ENCODE data around the gene PRLHR.
"Not testable (repeated sequence)": the region's sequence is repeated elsewhere in the genome, so short reads cannot be mapped to it uniquely, and the experiment has no call there.

PRLHR gene

GRCh38 chr10:118628397-118628796 lies 32.9 kb upstream of the PRLHR start:
- no peak overlapping the region for H3K4me3 ChIP-seq (replicated peaks in 1 of 2; ENCODE audit: low read depth in 2 of 2, low read length in 2 of 2)
- DNase-seq (ENCODE audit: low read depth in 2 of 2): no peak
- no peak for TF ChIP-seq CTCF (IDR thresholded peaks at IDR 0.05; ENCODE audit: low read depth, low read length)

- DNase-seq (ENCODE audit: low read depth in 2 of 2): no peak
- TF ChIP-seq CTCF (IDR thresholded peaks at IDR 0.05; ENCODE audit: low read depth, low read length): peak; percentile 22
- no peak overlapping the region for H3K4me3 ChIP-seq (replicated peaks in 1 of 2; ENCODE audit: low read depth in 2 of 2, low read length in 2 of 2)
Measured at GRCh38 chr10:118626953-118627352, 31.5 kb upstream of the PRLHR start.

- no peak for TF ChIP-seq CTCF (IDR thresholded peaks at IDR 0.05; ENCODE audit: low read depth, low read length)
- no peak overlapping the region for H3K4me3 ChIP-seq (replicated peaks in 1 of 2; ENCODE audit: low read depth in 2 of 2, low read length in 2 of 2)
- DNase-seq (ENCODE audit: low read depth in 2 of 2): no peak
Measured at GRCh38 chr10:118625504-118625903, 30.1 kb upstream of the PRLHR start.

- no peak overlapping the region for H3K4me3 ChIP-seq (replicated peaks in 1 of 2; ENCODE audit: low read depth in 2 of 2, low read length in 2 of 2)
- DNase-seq (ENCODE audit: low read depth in 2 of 2): no peak
- no peak for TF ChIP-seq CTCF (IDR thresholded peaks at IDR 0.05; ENCODE audit: low read depth, low read length)
Measured at GRCh38 chr10:118624747-118625146, 29.3 kb upstream of the PRLHR start.

- DNase-seq (ENCODE audit: low read depth in 2 of 2): no peak
- no peak overlapping the region for H3K4me3 ChIP-seq (replicated peaks in 1 of 2; ENCODE audit: low read depth in 2 of 2, low read length in 2 of 2)
- no peak for TF ChIP-seq CTCF (IDR thresholded peaks at IDR 0.05; ENCODE audit: low read depth, low read length)
Measured at GRCh38 chr10:118621304-118621942, 26.0 kb upstream of the PRLHR start.

GRCh38 chr10:118613863-118614262 lies 18.4 kb upstream of the PRLHR start:
- not testable (repeated sequence) for DNase-seq (ENCODE audit: low read depth in 2 of 2); H3K4me3 ChIP-seq (replicated peaks in 1 of 2; ENCODE audit: low read depth in 2 of 2, low read length in 2 of 2)

- no peak for DNase-seq (ENCODE audit: low read depth in 2 of 2)
- H3K4me3 ChIP-seq (replicated peaks in 1 of 2; ENCODE audit: low read depth in 2 of 2, low read length in 2 of 2): no peak overlapping the region
- TF ChIP-seq CTCF (IDR thresholded peaks at IDR 0.05; ENCODE audit: low read depth, low read length): no peak
Measured at GRCh38 chr10:118610577-118610976, 15.1 kb upstream of the PRLHR start.
